Measurements from ENCODE around the gene NBAS.
A peak's percentile ranks its signal among the peaks of the same experiment; 100 is the strongest.

NBAS gene

GRCh38 chr2:15242936-15243461 lies 318.1 kb downstream of the NBAS start (continued):
- TF ChIP-seq ZNF585B (tag by site-specific recombination; IDR thresholded peaks at IDR 0.05) (no peak), ZBTB20 (tag by site-specific recombination; IDR thresholded peaks at IDR 0.05) (0 out of 2 replicates have a peak, but pooled peaks have one; percentile 18), ZNF639 (tag by site-specific recombination; IDR thresholded peaks at IDR 0.05) (peak; percentile 58; the same call in 1 of the 2 replicates), ZSCAN16 (tag by site-specific recombination; IDR thresholded peaks at IDR 0.05) (peak; percentile 96), KLF8 (tag by site-specific recombination; IDR thresholded peaks at IDR 0.05) (peak; percentile 44; the same call in 1 of the 2 replicates), WT1 (tag by site-specific recombination; IDR thresholded peaks at IDR 0.05) (peak; percentile 34), ZNF518A (tag by site-specific recombination; conservative IDR thresholded peaks at IDR 0.05; ENCODE audit: low read depth) (no peak), ZEB2 (tag by site-specific recombination; IDR thresholded peaks at IDR 0.05) (peak; percentile 36), IKZF3 (tag by site-specific recombination; IDR thresholded peaks at IDR 0.05) (0 out of 2 replicates have a peak, but pooled peaks have one; percentile 18), ZNF501 (tag by site-specific recombination; IDR thresholded peaks at IDR 0.05) (peak; percentile 45; the same call in 1 of the 2 replicates), ZNF184 (tag by site-specific recombination; IDR thresholded peaks at IDR 0.05) (0 out of 2 replicates have a peak, but pooled peaks have one; percentile 35), ZNF692 (tag by site-specific recombination; IDR thresholded peaks at IDR 0.05) (peak; percentile 16; the same call in 1 of the 2 replicates), ZNF2 (tag by site-specific recombination; IDR thresholded peaks at IDR 0.05) (no peak), ZNF366 (tag by site-specific recombination; conservative IDR thresholded peaks at IDR 0.05) (0 out of 2 replicates have a peak, but pooled peaks have one; percentile 9), FEZF1 (tag by site-specific recombination; IDR thresholded peaks at IDR 0.05) (peak; percentile 95), ZBTB44 (tag by site-specific recombination; IDR thresholded peaks at IDR 0.05) (peak; percentile 62)

- CTCF ChIA-PET = interaction anchor here (1.6 kb wide), 1 partner anchor 335 kb away, joined by 3 read pairs; no protein-coding TSS in a partner anchor
- Histone ChIP-seq H3K27ac (ENCODE audit: extremely low read depth, low read depth, low read length) (no peak overlapping the region), H3K36me3 (ENCODE audit: control insufficient read depth in 2 of 2, insufficient read depth in 1 of 2, low read length in 2 of 2) (no peaks in the 10 kb centered on the region), H3K9me3 (ENCODE audit: control insufficient read depth, insufficient read depth, low read depth, low read length) (no peaks in the 10 kb centered on the region), H3K4me3 (ENCODE audit: low read depth, low read length) (no peak overlapping the region), H3K4me1 (ENCODE audit: control insufficient read depth, insufficient read depth, low read length) (peaks cover 18% of the 10 kb centered on the region)
- POLR2A ChIA-PET = no interaction called here
- TF ChIP-seq ZBTB49 (tag by site-specific recombination; IDR thresholded peaks at IDR 0.05; ENCODE audit: low read depth) = no peak
- TF ChIP-seq ELK4 (IDR thresholded peaks at IDR 0.05; ENCODE audit: borderline replicate concordance, low read depth, low read length) = no peak
- TF ChIP-seq ZBTB11 (tag by site-specific recombination; conservative IDR thresholded peaks at IDR 0.05; ENCODE audit: low read depth) = no peak
These were observed 319.2 kb downstream of the NBAS start for GRCh38 chr2:15241929-15242328.
